Body of pancreas (tissue), 4 donors: ENCODE data around the gene NR3C1. TPM values are rescaled to one million over a fixed set of nuclear protein-coding genes. Genes with fewer than 3 reads are reported as not detected.

Experiments
- ATAC-seq: fragments of 150-250 bp; one replicate; pipeline ENCODE4 v1.9.1; 2016
- DNase-seq, 4 donors: peaks; one replicate each; pipeline ENCODE4 v3.0.0-alpha.2; 2019
- H3K27ac ChIP-seq, 4 donors: fragments of 200-600 bp; sonication (generic); 1 replicate in 3 of 4; 2 replicates in 1 of 4; pipeline versions ENCODE4 v1.5.1 to v1.6.1; 2016 to 2019; ENCODE audit warnings: mild to moderate bottlenecking in 1 of 4, mixed read lengths in 1 of 4, moderate library complexity in 1 of 4
- H3K27me3 ChIP-seq, 2 donors: fragments of 200-600 bp; sonication (generic); one replicate each; pipeline ENCODE4 v1.6.0; 2016; ENCODE audit warnings: mild to moderate bottlenecking in 1 of 2
- H3K36me3 ChIP-seq, 2 donors: fragments of 200-600 bp; sonication (generic); replicated peaks in 1 of 2; 2 replicates each; pipeline ENCODE4 v1.5.1; 2016; ENCODE audit warnings: low read depth in 2 of 2; ENCODE audit not compliant: insufficient read depth in 1 of 2
- H3K4me1 ChIP-seq: fragments of 200-600 bp; sonication (generic); one replicate; pipeline ENCODE4 v1.6.0; 2016
- H3K4me3 ChIP-seq, 2 donors: fragments of 200-600 bp; sonication (generic); 1 replicate in 1 of 2; 2 replicates in 1 of 2; pipeline ENCODE4 v1.5.1; 2016 to 2019
- H3K9me3 ChIP-seq, 3 donors: fragments of 200-600 bp; sonication (generic); 1 replicate in 2 of 3; 2 replicates in 1 of 3; pipeline ENCODE4 v1.5.1; 2016
- POLR2A ChIP-seq, 3 donors: fragments of 450-650 bp; IDR thresholded peaks; one replicate each; pipeline ENCODE4 v1.6.1; 2016; ENCODE audit warnings: antibody characterized with exemption in 3 of 3, mild to moderate bottlenecking in 2 of 3
- WGBS, 2 donors: methylation state at CpG; one replicate each; pipeline ENCODE4 v1.1.5; 2017; 5-methylcytosine and 5-hydroxymethylcytosine counted together
- intact Hi-C: fragments of 100-400 bp; cut with DNase I; formaldehyde crosslinking; loops from one replicate; pipeline ENCODE4 v1.15.1; 2023
- total RNA-seq, 2 donors: library from RNA; depleted of rRNA; stranded (reverse); fragments of >200 nt; gene quantifications; one replicate each; pipeline ENCODE4 v1.1.0, GENCODE V29; 2016
- TF ChIP-seq, protein P1 (sequence below), 7 experiments: fragments of 450-650 bp in 4 of 7; fragments of 200-600 bp in 3 of 7; sonication (generic) in 3 of 7; IDR thresholded peaks; one replicate each; pipeline ENCODE4 v1.5.1; 2016 to 2019; ENCODE audit warnings: antibody characterized with exemption in 7 of 7

NR3C1 gene
- total RNA-seq, 2 donors from 2014 or later, result 18.5 to 25.2 TPM

DNA sequence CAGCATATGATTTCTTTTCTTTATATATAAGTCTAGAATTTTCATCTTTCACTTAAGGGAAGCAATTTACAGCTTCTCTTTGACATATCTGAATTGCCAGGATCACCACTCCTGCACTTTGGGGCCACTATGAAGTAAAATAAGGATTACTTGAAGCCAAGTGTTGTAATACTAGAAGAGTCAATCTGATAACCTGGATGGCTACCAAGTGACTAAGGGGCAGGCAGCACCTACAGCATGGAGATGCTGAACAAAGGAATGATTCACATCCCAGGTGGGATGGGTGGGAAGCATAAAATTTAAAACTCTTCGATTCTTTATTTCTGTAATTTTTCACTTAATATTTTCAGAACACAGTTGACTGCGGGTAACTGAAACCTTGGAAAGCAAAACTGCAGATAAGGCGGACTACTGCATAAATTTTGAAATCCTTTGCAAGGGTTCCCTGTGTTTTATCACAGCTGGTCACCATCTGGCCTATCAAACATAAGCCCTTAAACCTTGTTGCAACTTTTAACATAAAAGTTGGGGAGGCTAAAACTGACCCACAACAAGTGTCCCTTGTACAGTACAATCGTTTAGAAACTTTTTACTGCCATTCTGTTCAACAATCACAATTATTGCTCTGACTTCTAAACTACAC, 31.2 kb downstream of the NR3C1 start:
- 49 to 50% methylated on average over 4 of the region's 4 CpGs for WGBS, 2 donors
- Histone ChIP-seq H3K36me3 (no peaks in the 10 kb centered on the region), H3K4me3 (no peak overlapping the region), H3K4me1 (peaks cover 9% of the 10 kb centered on the region), H3K27me3 (no peaks in the 10 kb centered on the region), H3K9me3 (no peaks in the 10 kb centered on the region), H3K27ac (no peak overlapping the region)
- peak; percentile 35 for ATAC-seq
- TF ChIP-seq POLR2A (IDR thresholded peaks at IDR 0.05), result no peak
- TF ChIP-seq, protein P1, sequence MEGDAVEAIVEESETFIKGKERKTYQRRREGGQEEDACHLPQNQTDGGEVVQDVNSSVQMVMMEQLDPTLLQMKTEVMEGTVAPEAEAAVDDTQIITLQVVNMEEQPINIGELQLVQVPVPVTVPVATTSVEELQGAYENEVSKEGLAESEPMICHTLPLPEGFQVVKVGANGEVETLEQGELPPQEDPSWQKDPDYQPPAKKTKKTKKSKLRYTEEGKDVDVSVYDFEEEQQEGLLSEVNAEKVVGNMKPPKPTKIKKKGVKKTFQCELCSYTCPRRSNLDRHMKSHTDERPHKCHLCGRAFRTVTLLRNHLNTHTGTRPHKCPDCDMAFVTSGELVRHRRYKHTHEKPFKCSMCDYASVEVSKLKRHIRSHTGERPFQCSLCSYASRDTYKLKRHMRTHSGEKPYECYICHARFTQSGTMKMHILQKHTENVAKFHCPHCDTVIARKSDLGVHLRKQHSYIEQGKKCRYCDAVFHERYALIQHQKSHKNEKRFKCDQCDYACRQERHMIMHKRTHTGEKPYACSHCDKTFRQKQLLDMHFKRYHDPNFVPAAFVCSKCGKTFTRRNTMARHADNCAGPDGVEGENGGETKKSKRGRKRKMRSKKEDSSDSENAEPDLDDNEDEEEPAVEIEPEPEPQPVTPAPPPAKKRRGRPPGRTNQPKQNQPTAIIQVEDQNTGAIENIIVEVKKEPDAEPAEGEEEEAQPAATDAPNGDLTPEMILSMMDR (IDR thresholded peaks at IDR 0.05), result no peak
- DNase-seq, result peak in 3 of 4 donors; percentile 18 to 22 (median 20)
- intact Hi-C loops, result loop anchor here (10.0 kb wide), 1 partner anchor 48 kb away; no protein-coding TSS in a partner anchor

DNA sequence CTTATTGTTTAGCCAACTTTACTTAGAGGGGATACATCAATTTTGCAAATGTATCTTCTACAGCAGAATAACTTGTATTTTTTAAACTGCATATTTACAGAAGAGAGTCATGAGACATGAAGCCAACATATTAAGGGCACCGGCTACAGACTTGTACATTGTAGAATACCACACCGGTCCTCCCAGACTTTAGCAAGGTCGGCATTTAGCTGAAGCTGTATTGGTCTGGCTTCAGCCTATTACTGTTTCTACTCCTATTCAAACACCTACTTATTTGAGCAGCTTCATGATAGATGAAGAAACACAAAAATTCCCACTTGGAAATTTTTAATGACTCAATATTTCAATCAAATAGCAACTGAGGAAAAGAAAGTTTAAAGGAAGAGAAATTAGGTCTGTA, 33.0 kb downstream of the NR3C1 start:
- Histone ChIP-seq H3K27ac (no peak overlapping the region), H3K27me3 (no peaks in the 10 kb centered on the region), H3K4me1 (peaks cover 9% of the 10 kb centered on the region), H3K9me3 (no peaks in the 10 kb centered on the region), H3K4me3 (no peak overlapping the region), H3K36me3 (no peaks in the 10 kb centered on the region)
- intact Hi-C loops, result loop anchor here (10.0 kb wide), 1 partner anchor 46 kb away; no protein-coding TSS in a partner anchor
- ATAC-seq (no peak), DNase-seq (no peak)
- 91% methylated on average over 3 of the region's 3 CpGs for WGBS, 2 donors
- TF ChIP-seq POLR2A (IDR thresholded peaks at IDR 0.05), result no peak
- TF ChIP-seq, protein P1 (IDR thresholded peaks at IDR 0.05), result no peak

DNA sequence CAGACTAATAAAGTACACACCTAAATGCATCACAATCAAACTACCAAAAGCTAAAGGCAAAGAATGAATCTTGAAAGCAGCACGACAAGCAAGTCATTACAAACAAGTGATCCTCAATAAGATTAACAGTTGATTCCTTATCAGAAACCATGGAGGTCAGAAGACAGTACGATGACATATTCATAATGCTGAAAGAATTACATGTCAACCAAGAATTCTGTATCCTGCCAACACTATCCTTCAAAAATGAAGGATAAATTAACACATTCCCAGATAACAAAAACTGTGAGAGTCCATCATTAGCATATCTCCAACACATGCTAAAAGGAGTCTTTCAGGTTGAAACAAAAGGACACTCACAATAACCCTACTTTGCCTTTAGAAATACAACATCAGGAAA, 39.4 kb downstream of the NR3C1 start:
- no peak for ATAC-seq
- WGBS, 2 donors, result 93 to 100% methylated on average over 2 of the region's 2 CpGs
- TF ChIP-seq, protein P1 (IDR thresholded peaks at IDR 0.05), result no peak
- no peak for TF ChIP-seq POLR2A (IDR thresholded peaks at IDR 0.05)

DNA sequence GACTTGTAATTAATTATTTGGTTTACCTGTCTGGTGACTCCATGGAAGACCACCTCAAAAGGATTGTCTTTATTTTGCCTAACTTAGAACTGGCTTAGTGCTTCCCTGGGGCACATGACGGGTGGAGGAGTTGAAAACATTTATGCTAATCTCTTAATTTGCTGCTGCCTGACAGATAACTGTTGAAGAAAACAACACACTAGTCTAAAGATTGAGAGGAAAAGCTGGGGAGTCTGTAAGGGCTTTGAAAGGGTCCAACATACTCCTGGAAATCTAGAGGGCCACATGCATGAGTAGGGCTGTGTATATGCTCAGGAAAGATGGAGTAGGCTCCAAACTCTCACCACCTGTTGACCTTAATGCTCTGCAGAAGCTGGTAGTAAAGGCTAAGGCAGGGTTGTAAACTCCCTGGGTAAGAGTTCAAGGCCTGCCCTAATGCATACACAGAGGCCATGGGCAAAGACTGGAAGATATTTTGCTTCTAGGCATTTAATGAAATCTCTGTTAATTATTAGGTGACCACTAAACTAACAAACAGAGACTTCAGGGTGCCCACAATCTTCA, 40.7 kb downstream of the NR3C1 start:
- whole genome bisulfite sequencing, 2 donors, result 100% methylated on average over 1 of the region's 1 CpG
- no peaks in the 10 kb centered on the region for H3K27me3 ChIP-seq
- H3K36me3 ChIP-seq, result no peaks in the 10 kb centered on the region
- H3K27ac ChIP-seq, result no peak overlapping the region
- DNase-seq (no peak), ATAC-seq (no peak)
- intact Hi-C loops, result no loop called here
- no peak overlapping the region for H3K4me3 ChIP-seq
- H3K9me3 ChIP-seq, result no peaks in the 10 kb centered on the region
- TF ChIP-seq, protein P1 (IDR thresholded peaks at IDR 0.05), result no peak
- no peak for TF ChIP-seq POLR2A (IDR thresholded peaks at IDR 0.05)
- peaks cover 9% of the 10 kb centered on the region for H3K4me1 ChIP-seq

More for the DNA sequence above, 39.4 kb downstream of the NR3C1 start:
- Histone ChIP-seq H3K9me3 (no peaks in the 10 kb centered on the region), H3K4me1 (peaks cover 4% of the 10 kb centered on the region), H3K36me3 (no peaks in the 10 kb centered on the region), H3K27me3 (no peaks in the 10 kb centered on the region), H3K4me3 (no peak overlapping the region), H3K27ac (no peak overlapping the region)
- intact Hi-C loops, result no loop called here
- DNase-seq, result no peak

DNA sequence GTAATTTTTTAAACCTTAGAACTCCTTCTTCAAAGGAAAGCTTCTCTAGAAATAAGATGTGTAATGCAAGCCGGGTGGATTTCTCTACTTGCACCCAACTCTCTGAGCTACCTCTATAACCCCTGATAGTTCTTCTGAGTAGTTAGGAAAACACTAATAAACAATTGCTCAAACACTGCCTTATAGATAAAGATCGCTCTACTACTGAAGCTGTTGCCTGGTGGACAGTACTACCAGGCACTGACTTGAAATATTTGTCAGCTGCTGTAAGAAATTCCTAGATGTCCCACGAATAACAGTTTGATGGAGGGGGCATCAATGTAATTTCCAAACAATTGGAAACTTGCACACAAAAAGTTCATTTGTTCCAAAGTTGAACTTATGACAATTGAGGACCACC, 42.0 kb downstream of the NR3C1 start:
- TF ChIP-seq, protein P1 (IDR thresholded peaks at IDR 0.05), result no peak
- TF ChIP-seq POLR2A (IDR thresholded peaks at IDR 0.05), result no peak

More for the DNA sequence above, 42.0 kb downstream of the NR3C1 start:
- Histone ChIP-seq H3K4me3 (no peak overlapping the region), H3K9me3 (no peaks in the 10 kb centered on the region), H3K36me3 (no peaks in the 10 kb centered on the region), H3K4me1 (peaks cover 22% of the 10 kb centered on the region), H3K27me3 (no peaks in the 10 kb centered on the region), H3K27ac (no peak overlapping the region)
- WGBS, 2 donors, result 66 to 72% methylated on average over 3 of the region's 3 CpGs
- ATAC-seq (no peak), DNase-seq (no peak)
- intact Hi-C loops, result no loop called here
